ENCODE measurements around the gene EXTL2. TPM values are rescaled to one million over a fixed set of nuclear protein-coding genes. Genes with fewer than 3 reads are reported as not detected.
A peak's percentile ranks its signal among the peaks of the same experiment; 100 is the strongest.

EXTL2 gene
- total RNA-seq, 1 experiment from 2014 or later = 21.1 TPM

- no peak for TF ChIP-seq RAD21 (IDR thresholded peaks at IDR 0.05; ENCODE audit: low read depth)
- no peak for TF ChIP-seq TCF7L2 (IDR thresholded peaks at IDR 0.05; ENCODE audit: borderline replicate concordance, extremely low read depth, insufficient read depth, insufficient read length)
- TF ChIP-seq MAX (IDR thresholded peaks at IDR 0.05) = peak; percentile 75
- TF ChIP-seq JUND (IDR thresholded peaks at IDR 0.05) = no peak; the same call in 1 of the 2 replicates
- TF ChIP-seq EZH2phosphoT487 (IDR thresholded peaks at IDR 0.05; ENCODE audit: borderline replicate concordance) = no peak
- peak; percentile 16; the same call in 1 of the 2 replicates for TF ChIP-seq ZFX (IDR thresholded peaks at IDR 0.05)
- no peak for TF ChIP-seq REST (IDR thresholded peaks at IDR 0.05; ENCODE audit: low read depth)
- TF ChIP-seq CBX3 (IDR thresholded peaks at IDR 0.05; ENCODE audit: low read depth) = no peak
- no peak for TF ChIP-seq SRF (IDR thresholded peaks at IDR 0.05; ENCODE audit: low read depth)
- no peak for TF ChIP-seq YY1 (IDR thresholded peaks at IDR 0.05; ENCODE audit: extremely low read depth, insufficient replicate concordance, low read depth, low read length)
- TF ChIP-seq EZH2 (IDR thresholded peaks at IDR 0.05) = no peak
Observed at GRCh38 chr1:100895540-100896480, 1.2 kb upstream of the EXTL2 start, which contains the start of gene SLC30A7 (continued).
